Liver (tissue), 9 donors: ENCODE measurements around the gene EXD3. TPM values are rescaled to one million over a fixed set of nuclear protein-coding genes. Genes with fewer than 3 reads are reported as not detected.

Experiments used
- DNase-seq: peaks from one replicate; pipeline ENCODE4 v3.0.0-alpha.2; 2017; ENCODE audit warnings: low spot score
- H3K27ac ChIP-seq, 2 donors: one replicate each; pipeline ENCODE4 v1.7.0; 2013; ENCODE audit warnings: inconsistent platforms in 2 of 2, low read length in 2 of 2, control low read depth in 1 of 2, low read depth in 1 of 2, mild to moderate bottlenecking in 1 of 2
- H3K27me3 ChIP-seq, 4 donors: one replicate each; pipeline versions ENCODE4 v1.6.1 to v1.7.0; 2013; ENCODE audit warnings: low read length in 3 of 4, inconsistent platforms in 1 of 4, mild to moderate bottlenecking in 1 of 4, moderate library complexity in 1 of 4; ENCODE audit not compliant: control insufficient read depth in 4 of 4, insufficient read depth in 4 of 4
- H3K36me3 ChIP-seq, 4 donors: one replicate each; pipeline versions ENCODE4 v1.6.1 to v1.7.0; 2013; ENCODE audit warnings: low read length in 3 of 4, mild to moderate bottlenecking in 3 of 4, low read depth in 1 of 4, moderate library complexity in 1 of 4; ENCODE audit not compliant: control insufficient read depth in 4 of 4, insufficient read depth in 3 of 4
- H3K4me1 ChIP-seq, 4 donors: one replicate each; pipeline versions ENCODE4 v1.6.1 to v1.7.0; 2013; ENCODE audit warnings: low read length in 3 of 4, mild to moderate bottlenecking in 3 of 4, moderate library complexity in 1 of 4; ENCODE audit not compliant: control insufficient read depth in 4 of 4, insufficient read depth in 4 of 4
- H3K4me3 ChIP-seq, 3 donors: one replicate each; pipeline versions ENCODE4 v1.6.1 to v1.7.0; 2013; ENCODE audit warnings: low read length in 3 of 3, control low read depth in 1 of 3, low read depth in 1 of 3, mild to moderate bottlenecking in 1 of 3
- H3K9ac ChIP-seq, 2 donors: one replicate each; pipeline ENCODE4 v1.7.0; 2013; ENCODE audit warnings: low read length in 2 of 2, mild to moderate bottlenecking in 2 of 2, moderate library complexity in 2 of 2, control low read depth in 1 of 2, low read depth in 1 of 2
- H3K9me3 ChIP-seq, 4 donors: one replicate each; pipeline versions ENCODE4 v1.6.1 to v1.7.0; 2013; ENCODE audit warnings: low read length in 3 of 4; ENCODE audit not compliant: control insufficient read depth in 4 of 4
- ATF3 ChIP-seq: IDR thresholded peaks from 2 replicates; pipeline ENCODE4 v1.6.1; 2016; ENCODE audit warnings: antibody characterized with exemption
- CTCF ChIP-seq: fragments of 150-350 bp; IDR thresholded peaks from 2 replicates; pipeline ENCODE4 v1.5.1; 2017; ENCODE audit warnings: improper control_type of control experiment, low read depth, low read length; ENCODE audit not compliant: missing input control
- FOXA1 ChIP-seq: IDR thresholded peaks from 2 replicates; pipeline ENCODE4 v1.6.1; 2016; ENCODE audit warnings: antibody characterized with exemption
- GABPA ChIP-seq, 2 donors: IDR thresholded peaks in 1 of 2; conservative IDR thresholded peaks in 1 of 2; 2 replicates each; pipeline ENCODE4 v1.6.1; 2016; ENCODE audit warnings: antibody characterized with exemption in 2 of 2, mild to moderate bottlenecking in 1 of 2, moderate library complexity in 1 of 2
- HNF4A ChIP-seq, 2 donors: conservative IDR thresholded peaks; 2 replicates each; pipeline ENCODE4 v1.6.1; 2016; ENCODE audit warnings: antibody characterized with exemption in 2 of 2, mild to moderate bottlenecking in 2 of 2
- HNF4G ChIP-seq: IDR thresholded peaks from 2 replicates; pipeline ENCODE4 v1.6.1; 2016; ENCODE audit warnings: antibody characterized with exemption
- MAX ChIP-seq: IDR thresholded peaks from 2 replicates; pipeline ENCODE4 v1.6.1; 2016; ENCODE audit warnings: antibody characterized with exemption
- NR2F2 ChIP-seq: IDR thresholded peaks from 2 replicates; pipeline ENCODE4 v1.6.1; 2016; ENCODE audit warnings: antibody characterized with exemption
- REST ChIP-seq: IDR thresholded peaks from 2 replicates; pipeline ENCODE4 v1.6.1; 2016; ENCODE audit warnings: antibody characterized with exemption, mild to moderate bottlenecking
- RXRA ChIP-seq, 2 donors: IDR thresholded peaks; 2 replicates each; pipeline ENCODE4 v1.6.1; 2017 to 2018; ENCODE audit warnings: antibody characterized with exemption in 2 of 2, mild to moderate bottlenecking in 1 of 2
- YY1 ChIP-seq: IDR thresholded peaks from 2 replicates; pipeline ENCODE4 v1.6.1; 2016; ENCODE audit warnings: antibody characterized with exemption, mild to moderate bottlenecking
- ZBTB33 ChIP-seq: IDR thresholded peaks from 2 replicates; pipeline ENCODE4 v1.6.1; 2016; ENCODE audit warnings: antibody characterized with exemption
- WGBS: extraction: QIAGEN DNeasy Blood & Tissue Kit; methylation state at CpG from one replicate; pipeline ENCODE4 v1.1.7; 2013; 5-methylcytosine and 5-hydroxymethylcytosine counted together
- polyA plus RNA-seq, 2 donors: library from polyadenylated mRNA; stranded (reverse) in 1 of 2; unstranded in 1 of 2; fragments of 200-250 nt in 1 of 2; fragments of >200 nt in 1 of 2; fragmentation: Nextera tagmentation in 1 of 2; extraction: Ambion mirVana in 1 of 2; gene quantifications; one replicate each; pipeline versions ENCODE4 v1.2.1 to v1.2.3, GENCODE V29; 2013 to 2015
- total RNA-seq, 2 donors: library from RNA; depleted of rRNA; stranded (reverse); fragments of >200 nt; gene quantifications; one replicate each; pipeline ENCODE4 v1.2.3, GENCODE V29; 2014
- donor health status: healthy.
- donor health status: healthy.
- donor health status: healthy.
- donor health status: healthy.
- donor health status: healthy.

Gene EXD3
- total and polyA plus RNA-seq, 4 donors = 2.5 to 6.7 (median 3.7) TPM

- TF ChIP-seq YY1 = no peak
- TF ChIP-seq MAX = no peak
- peak in 1 of 2 donors; percentile 13 for TF ChIP-seq HNF4A (conservative IDR thresholded peaks at IDR 0.05)
- TF ChIP-seq FOXA1 = no peak
- Histone ChIP-seq H3K4me3 (no peak overlapping the region), H3K36me3 (peaks cover 0 to 2% (median 1%) of the 10 kb centered on the region in 4 donors), H3K4me1 (peaks cover 24 to 53% (median 39%) of the 10 kb centered on the region in 4 donors), H3K27me3 (no peaks in the 10 kb centered on the region), H3K9me3 (no peaks in the 10 kb centered on the region), H3K9ac (no peak overlapping the region), H3K27ac (no peak overlapping the region)
- 80% methylated on average over 12 of the region's 12 CpGs for WGBS
- DNase-seq = no peak
These were observed 33.3 kb upstream of the EXD3 start for GRCh38 chr9:137456061-137456863.

- 89% methylated on average over 18 of the region's 18 CpGs for WGBS
- Histone ChIP-seq H3K27ac (peak overlapping the region; percentile 90 to 92), H3K27me3 (no peaks in the 10 kb centered on the region), H3K9me3 (no peaks in the 10 kb centered on the region), H3K4me3 (no peak overlapping the region), H3K36me3 (peaks cover 0 to 2% (median 1%) of the 10 kb centered on the region in 4 donors), H3K9ac (no peak overlapping the region), H3K4me1 (peaks cover 24 to 53% (median 39%) of the 10 kb centered on the region in 4 donors)
- DNase-seq = no peak
- no peak for TF ChIP-seq CTCF
- TF ChIP-seq ZBTB33 = no peak
- no peak for TF ChIP-seq NR2F2
- no peak for TF ChIP-seq FOXA1
- no peak for TF ChIP-seq GABPA (IDR thresholded peaks at IDR 0.05 in 1 of 2, conservative IDR thresholded peaks at IDR 0.05 in 1 of 2)
- TF ChIP-seq REST = no peak
- no peak for TF ChIP-seq RXRA (IDR thresholded peaks at IDR 0.05)
- TF ChIP-seq ATF3 = no peak
- TF ChIP-seq HNF4G = no peak
These were observed 32.5 kb upstream of the EXD3 start for GRCh38 chr9:137455359-137455991.
